K562 (cell line): ENCODE measurements around the gene PYGM. TPM values are rescaled to one million over a fixed set of nuclear protein-coding genes. Genes with fewer than 3 reads are reported as not detected.

Source experiments
- BDP1 ChIP-seq: IDR thresholded peaks from 3 replicates; pipeline ENCODE4 v1.6.1; 2011; ENCODE audit not compliant: insufficient read length, insufficient read depth
- CBX1 ChIP-seq: sonication (generic); IDR thresholded peaks from 2 replicates; pipeline ENCODE4 v1.6.1; 2016; ENCODE audit warnings: antibody characterized with exemption, low read depth, mild to moderate bottlenecking
- ESRRA ChIP-seq: fragments of 450-650 bp; IDR thresholded peaks from 2 replicates; pipeline ENCODE4 v1.6.1; 2014; ENCODE audit warnings: low read depth, mild to moderate bottlenecking, moderate library complexity, borderline replicate concordance
- FOXA1 ChIP-seq: fragments of 450-650 bp; IDR thresholded peaks from 2 replicates; pipeline ENCODE4 v1.6.1; 2016; ENCODE audit warnings: mild to moderate bottlenecking, borderline replicate concordance
- GABPB2 ChIP-seq: fragments of 250-450 bp; sonication (Bioruptor Pico); conservative IDR thresholded peaks from 2 replicates; pipeline ENCODE4 v1.5.1; 2021; ENCODE audit warnings: mild to moderate bottlenecking
- HDAC3 ChIP-seq: fragments of 450-650 bp; IDR thresholded peaks from 2 replicates; pipeline ENCODE4 v1.6.1; 2018; ENCODE audit warnings: borderline replicate concordance, mild to moderate bottlenecking, moderate library complexity; ENCODE audit not compliant: partially characterized antibody
- KAT8 ChIP-seq: fragments of 450-650 bp; IDR thresholded peaks from 2 replicates; pipeline ENCODE4 v1.6.1; 2016; ENCODE audit warnings: low read depth, mild to moderate bottlenecking
- KLF6 ChIP-seq: fragments of 250-450 bp; sonication (Bioruptor Pico); IDR thresholded peaks from 2 replicates; pipeline ENCODE4 v1.4.0; 2020; ENCODE audit warnings: mild to moderate bottlenecking, moderate library complexity, borderline replicate concordance
- MAFF ChIP-seq: IDR thresholded peaks from 2 replicates; pipeline ENCODE4 v1.6.1; 2012; ENCODE audit warnings: low read length, improper control_type of control experiment
- MAFK ChIP-seq: IDR thresholded peaks from 2 replicates; pipeline ENCODE4 v1.6.1; 2011; ENCODE audit warnings: low read length, improper control_type of control experiment
- MCM3 ChIP-seq: fragments of 450-650 bp; IDR thresholded peaks from 2 replicates; pipeline ENCODE4 v1.6.1; 2016
- NBN ChIP-seq: fragments of 450-650 bp; IDR thresholded peaks from 2 replicates; pipeline ENCODE4 v1.6.1; 2016; ENCODE audit warnings: low read depth, mild to moderate bottlenecking
- NFYB ChIP-seq: IDR thresholded peaks from 2 replicates; pipeline ENCODE4 v1.6.1; 2011; ENCODE audit warnings: mild to moderate bottlenecking, moderate library complexity; ENCODE audit not compliant: insufficient read length; ENCODE audit errors: extremely low read depth
- POLR2AphosphoS2 ChIP-seq: IDR thresholded peaks from 2 replicates; pipeline ENCODE4 v1.6.1; 2012; ENCODE audit warnings: low read length, improper control_type of control experiment
- SPI1 ChIP-seq: IDR thresholded peaks from 2 replicates; pipeline ENCODE4 v1.6.1; 2011; ENCODE audit warnings: low read depth, low read length, control low read depth, borderline replicate concordance
- TAF7 ChIP-seq: fragments of 450-650 bp; IDR thresholded peaks from 2 replicates; pipeline ENCODE4 v1.6.1; 2016; ENCODE audit warnings: missing genetic modification characterization, missing compliant biosample characterization
- TCF3 ChIP-seq: sonication (generic); formaldehyde crosslinking; IDR thresholded peaks from 2 replicates; pipeline ENCODE4 v1.4.0; 2020; ENCODE audit warnings: mild to moderate bottlenecking, missing genetic modification reagents
- ZNF124 ChIP-seq: sonication (generic); formaldehyde crosslinking; IDR thresholded peaks from 2 replicates; pipeline ENCODE4 v1.8.1; 2022; ENCODE audit warnings: missing genetic modification reagents
- ZNF282 ChIP-seq: sonication (generic); formaldehyde crosslinking; IDR thresholded peaks from 2 replicates; pipeline ENCODE4 v1.8.1; 2023; ENCODE audit warnings: missing genetic modification reagents
- ZNF436 ChIP-seq: fragments of 250-450, 450-650 bp; sonication (Bioruptor Pico); formaldehyde crosslinking; IDR thresholded peaks from 2 replicates; pipeline ENCODE4 v1.7.0; 2020; ENCODE audit warnings: mild to moderate bottlenecking
- polyA plus RNA-seq, 8 experiments: library from polyadenylated mRNA; depleted of rRNA in 4 of 8; stranded (reverse) in 5 of 8; unstranded in 3 of 8; fragments of >200 nt; fragmentation: Nextera tagmentation in 2 of 8; fragmentation: Illumina TruSeq in 1 of 8; extraction: Ambion mirVana in 2 of 8; extraction: Trizol in 1 of 8; gene quantifications; 2 replicates each; pipeline versions ENCODE4 v1.2.1 to v1.2.3, GENCODE V29; 2011 to 2014; ENCODE audit warnings: inconsistent platforms in 1 of 8, missing spikeins in 1 of 8
- total RNA-seq, 7 experiments: library from RNA; depleted of rRNA in 6 of 7; stranded (reverse); fragments of >200 nt in 6 of 7; fragmentation: Illumina TruSeq in 2 of 7; extraction: Trizol in 2 of 7; gene quantifications; 2 replicates each; pipeline versions ENCODE4 v1.2.1 to v1.2.3, GENCODE V29; 2011 to 2021; ENCODE audit warnings: low replicate concordance in 1 of 7
- TF ChIP-seq, protein P1 (sequence below): IDR thresholded peaks from 3 replicates; pipeline ENCODE4 v1.6.1; 2011; ENCODE audit warnings: borderline replicate concordance, mild to moderate bottlenecking; ENCODE audit not compliant: insufficient read length, insufficient read depth
- TF ChIP-seq, protein P2 (sequence below): fragments of 450-650 bp; IDR thresholded peaks from 2 replicates; pipeline ENCODE4 v1.6.1; 2017; ENCODE audit warnings: antibody characterized with exemption
- TF ChIP-seq, protein P3 (sequence below): sonication (generic); formaldehyde crosslinking; IDR thresholded peaks from 2 replicates; pipeline ENCODE4 v1.8.0; 2022; ENCODE audit warnings: mild to moderate bottlenecking, missing genetic modification reagents

PYGM gene
- total and polyA plus RNA-seq, 9 of the 15 experiments (the other 6 are each of a cell fraction or from before 2014, with no cell fraction given) = 0.07 to 1.5 (median 0.68) TPM

DNA sequence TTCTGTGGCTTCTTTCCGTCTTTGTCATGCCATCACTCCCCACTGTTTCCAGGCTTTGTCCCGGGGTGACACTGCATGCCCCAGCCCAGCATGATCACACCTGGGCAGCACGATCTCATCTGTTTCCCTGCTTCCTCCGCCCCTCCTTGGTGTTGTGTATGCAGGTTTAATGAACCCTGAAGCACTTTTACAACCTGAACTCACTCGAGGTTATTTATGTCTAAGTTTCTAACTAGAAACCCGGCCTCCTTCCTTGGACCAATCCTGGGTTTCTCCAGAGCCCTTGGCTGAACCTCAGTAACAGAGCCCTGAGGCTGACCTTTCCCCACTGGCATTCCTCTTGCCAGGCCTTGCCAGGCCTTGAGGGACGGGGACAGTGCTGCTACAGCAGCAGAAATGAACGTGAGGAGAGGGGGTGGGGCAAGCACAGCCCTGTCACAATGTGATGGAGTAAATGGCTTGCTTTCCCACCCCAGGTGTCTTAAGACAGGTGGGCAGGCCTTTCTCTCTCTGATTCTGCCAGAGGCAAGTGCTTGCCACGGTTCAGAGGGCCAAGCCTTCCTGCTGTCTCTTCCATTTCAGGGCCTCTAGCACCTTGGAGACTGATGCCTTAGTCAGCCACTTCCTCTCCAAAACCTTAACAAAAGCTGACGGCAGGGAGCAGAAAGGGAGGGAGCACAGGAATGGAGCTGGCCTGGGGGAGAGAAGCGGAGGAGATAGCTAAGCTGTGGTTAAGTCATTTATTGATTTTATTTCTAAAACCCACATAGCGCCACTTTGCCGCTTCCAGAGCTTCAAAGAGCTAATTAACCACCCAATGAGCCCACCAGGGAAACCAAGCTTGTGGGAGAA is 3.1 kb upstream of the PYGM start (continued):
- TF ChIP-seq, protein P1, sequence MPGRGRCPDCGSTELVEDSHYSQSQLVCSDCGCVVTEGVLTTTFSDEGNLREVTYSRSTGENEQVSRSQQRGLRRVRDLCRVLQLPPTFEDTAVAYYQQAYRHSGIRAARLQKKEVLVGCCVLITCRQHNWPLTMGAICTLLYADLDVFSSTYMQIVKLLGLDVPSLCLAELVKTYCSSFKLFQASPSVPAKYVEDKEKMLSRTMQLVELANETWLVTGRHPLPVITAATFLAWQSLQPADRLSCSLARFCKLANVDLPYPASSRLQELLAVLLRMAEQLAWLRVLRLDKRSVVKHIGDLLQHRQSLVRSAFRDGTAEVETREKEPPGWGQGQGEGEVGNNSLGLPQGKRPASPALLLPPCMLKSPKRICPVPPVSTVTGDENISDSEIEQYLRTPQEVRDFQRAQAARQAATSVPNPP = no peak
- TF ChIP-seq GABPB2 (CRISPR knock-in tag) = no peak
- TF ChIP-seq MAFF = no peak
- no peak for TF ChIP-seq KLF6
- TF ChIP-seq POLR2AphosphoS2 = peak; percentile 60; the same call in 1 of the 2 replicates
- no peak for TF ChIP-seq NFYB
- no peak for TF ChIP-seq CBX1
- no peak for TF ChIP-seq TAF7 (tag)
- no peak for TF ChIP-seq ZNF282 (CRISPR knock-in tag)
- peak; percentile 74; the same call in 1 of the 2 replicates for TF ChIP-seq SPI1
- no peak for TF ChIP-seq KAT8
- TF ChIP-seq NBN = no peak
- TF ChIP-seq ZNF124 (CRISPR knock-in tag) = no peak
- TF ChIP-seq BDP1 = no peak
- 0 out of 2 replicates have a peak, but pooled peaks have one; percentile 13 for TF ChIP-seq TCF3 (CRISPR knock-in tag)
- TF ChIP-seq ESRRA = peak; percentile 57; the same call in 1 of the 2 replicates
- TF ChIP-seq MAFK = no peak
- no peak for TF ChIP-seq FOXA1
- TF ChIP-seq, protein P2, sequence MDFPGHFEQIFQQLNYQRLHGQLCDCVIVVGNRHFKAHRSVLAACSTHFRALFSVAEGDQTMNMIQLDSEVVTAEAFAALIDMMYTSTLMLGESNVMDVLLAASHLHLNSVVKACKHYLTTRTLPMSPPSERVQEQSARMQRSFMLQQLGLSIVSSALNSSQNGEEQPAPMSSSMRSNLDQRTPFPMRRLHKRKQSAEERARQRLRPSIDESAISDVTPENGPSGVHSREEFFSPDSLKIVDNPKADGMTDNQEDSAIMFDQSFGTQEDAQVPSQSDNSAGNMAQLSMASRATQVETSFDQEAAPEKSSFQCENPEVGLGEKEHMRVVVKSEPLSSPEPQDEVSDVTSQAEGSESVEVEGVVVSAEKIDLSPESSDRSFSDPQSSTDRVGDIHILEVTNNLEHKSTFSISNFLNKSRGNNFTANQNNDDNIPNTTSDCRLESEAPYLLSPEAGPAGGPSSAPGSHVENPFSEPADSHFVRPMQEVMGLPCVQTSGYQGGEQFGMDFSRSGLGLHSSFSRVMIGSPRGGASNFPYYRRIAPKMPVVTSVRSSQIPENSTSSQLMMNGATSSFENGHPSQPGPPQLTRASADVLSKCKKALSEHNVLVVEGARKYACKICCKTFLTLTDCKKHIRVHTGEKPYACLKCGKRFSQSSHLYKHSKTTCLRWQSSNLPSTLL = no peak
- TF ChIP-seq, protein P3, sequence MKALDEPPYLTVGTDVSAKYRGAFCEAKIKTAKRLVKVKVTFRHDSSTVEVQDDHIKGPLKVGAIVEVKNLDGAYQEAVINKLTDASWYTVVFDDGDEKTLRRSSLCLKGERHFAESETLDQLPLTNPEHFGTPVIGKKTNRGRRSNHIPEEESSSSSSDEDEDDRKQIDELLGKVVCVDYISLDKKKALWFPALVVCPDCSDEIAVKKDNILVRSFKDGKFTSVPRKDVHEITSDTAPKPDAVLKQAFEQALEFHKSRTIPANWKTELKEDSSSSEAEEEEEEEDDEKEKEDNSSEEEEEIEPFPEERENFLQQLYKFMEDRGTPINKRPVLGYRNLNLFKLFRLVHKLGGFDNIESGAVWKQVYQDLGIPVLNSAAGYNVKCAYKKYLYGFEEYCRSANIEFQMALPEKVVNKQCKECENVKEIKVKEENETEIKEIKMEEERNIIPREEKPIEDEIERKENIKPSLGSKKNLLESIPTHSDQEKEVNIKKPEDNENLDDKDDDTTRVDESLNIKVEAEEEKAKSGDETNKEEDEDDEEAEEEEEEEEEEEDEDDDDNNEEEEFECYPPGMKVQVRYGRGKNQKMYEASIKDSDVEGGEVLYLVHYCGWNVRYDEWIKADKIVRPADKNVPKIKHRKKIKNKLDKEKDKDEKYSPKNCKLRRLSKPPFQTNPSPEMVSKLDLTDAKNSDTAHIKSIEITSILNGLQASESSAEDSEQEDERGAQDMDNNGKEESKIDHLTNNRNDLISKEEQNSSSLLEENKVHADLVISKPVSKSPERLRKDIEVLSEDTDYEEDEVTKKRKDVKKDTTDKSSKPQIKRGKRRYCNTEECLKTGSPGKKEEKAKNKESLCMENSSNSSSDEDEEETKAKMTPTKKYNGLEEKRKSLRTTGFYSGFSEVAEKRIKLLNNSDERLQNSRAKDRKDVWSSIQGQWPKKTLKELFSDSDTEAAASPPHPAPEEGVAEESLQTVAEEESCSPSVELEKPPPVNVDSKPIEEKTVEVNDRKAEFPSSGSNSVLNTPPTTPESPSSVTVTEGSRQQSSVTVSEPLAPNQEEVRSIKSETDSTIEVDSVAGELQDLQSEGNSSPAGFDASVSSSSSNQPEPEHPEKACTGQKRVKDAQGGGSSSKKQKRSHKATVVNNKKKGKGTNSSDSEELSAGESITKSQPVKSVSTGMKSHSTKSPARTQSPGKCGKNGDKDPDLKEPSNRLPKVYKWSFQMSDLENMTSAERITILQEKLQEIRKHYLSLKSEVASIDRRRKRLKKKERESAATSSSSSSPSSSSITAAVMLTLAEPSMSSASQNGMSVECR (CRISPR knock-in tag) = no peak
- no peak for TF ChIP-seq MCM3
- TF ChIP-seq HDAC3 = no peak
- TF ChIP-seq ZNF436 (CRISPR knock-in tag) = no peak
